GM18507 (cell line): ENCODE measurements around the gene SLC7A6OS.

Experiments used
- DNase-seq: peaks from one replicate; pipeline ENCODE4 v3.0.0; 2011; ENCODE audit warnings: low read depth; ENCODE audit not compliant: insufficient read length; ENCODE audit errors: extremely low spot score
- FAIRE-seq: peaks from 2 replicates; lab custom pipeline; 2011; peaks lifted over from hg19 to GRCh38; lab: Jason Lieb, UNC

SLC7A6OS gene

GRCh38 chr16:68310774-68311511 is at the start of gene SLC7A6OS, which contains the start of gene PRMT7:
SLC7A6OS (minus strand) TSS chr16:68310946; CDS start chr16:68310926, 20 bp downstream.
PRMT7 (plus strand) TSS chr16:68311019; CDS start chr16:68315980, 4,961 bp downstream.
- FAIRE-seq, result peak; percentile 88

GRCh38 chr16:68359398-68360191 is 48.8 kb upstream of the SLC7A6OS start:
- FAIRE-seq, result no peak
- DNase-seq, result no peak

More at GRCh38 chr16:68310774-68311511, at the start of gene SLC7A6OS, which contains the start of gene PRMT7:
- peak; percentile 95 for DNase-seq

- DNase-seq, result no peak
- FAIRE-seq, result no peak
Measured at GRCh38 chr16:68358951-68359350, 48.2 kb upstream of the SLC7A6OS start.

GRCh38 chr16:68357923-68358322 is 47.2 kb upstream of the SLC7A6OS start:
- FAIRE-seq, result no peak
- DNase-seq, result no peak

GRCh38 chr16:68357521-68357922 is 46.8 kb upstream of the SLC7A6OS start:
- DNase-seq, result no peak
- FAIRE-seq, result no peak

- no peak for FAIRE-seq
- DNase-seq, result no peak
Measured at GRCh38 chr16:68356919-68357286, 46.2 kb upstream of the SLC7A6OS start.

- DNase-seq (peak; percentile 82), FAIRE-seq (peak; percentile 93)
Measured at GRCh38 chr16:68356249-68356918, 45.6 kb upstream of the SLC7A6OS start.

GRCh38 chr16:68355447-68356248 is 44.9 kb upstream of the SLC7A6OS start:
- DNase-seq (no peak), FAIRE-seq (no peak)

GRCh38 chr16:68354816-68355215 is 44.1 kb upstream of the SLC7A6OS start:
- DNase-seq, result no peak
- FAIRE-seq, result no peak

- DNase-seq (no peak), FAIRE-seq (no peak)
Measured at GRCh38 chr16:68353366-68353765, 42.6 kb upstream of the SLC7A6OS start.

GRCh38 chr16:68351991-68352431 is 41.3 kb upstream of the SLC7A6OS start:
- DNase-seq, result no peak
- FAIRE-seq, result no peak

- DNase-seq (no peak), FAIRE-seq (no peak)
Measured at GRCh38 chr16:68351463-68351862, 40.7 kb upstream of the SLC7A6OS start.

GRCh38 chr16:68350813-68351350 is 40.1 kb upstream of the SLC7A6OS start:
- DNase-seq (no peak), FAIRE-seq (no peak)

- DNase-seq, result no peak
- FAIRE-seq, result no peak
Measured at GRCh38 chr16:68349838-68350410, 39.2 kb upstream of the SLC7A6OS start.

- DNase-seq, result no peak
- FAIRE-seq, result no peak
Measured at GRCh38 chr16:68348639-68349445, 38.1 kb upstream of the SLC7A6OS start.

- FAIRE-seq (no peak), DNase-seq (no peak)
Measured at GRCh38 chr16:68347605-68348004, 36.9 kb upstream of the SLC7A6OS start.

- DNase-seq (no peak), FAIRE-seq (no peak)
Measured at GRCh38 chr16:68346892-68347480, 36.2 kb upstream of the SLC7A6OS start.
